ENCODE measurements around the gene ZNRF2. TPM values are rescaled to one million over a fixed set of nuclear protein-coding genes. Genes with fewer than 3 reads are reported as not detected.

Gene ZNRF2
- total and polyA plus RNA-seq, 2 donors from 2014 or later = 16.2 to 32.2 TPM

- DNase-seq = no peak
- no peaks in the 10 kb centered on the region for H3K4me1 ChIP-seq (ENCODE audit: control insufficient read depth in 2 of 3, insufficient read depth in 2 of 3, low read depth in 1 of 3, low read length in 3 of 3)
Observed at GRCh38 chr7:30366606-30367005, 82.2 kb downstream of the ZNRF2 start.

GRCh38 chr7:30367561-30367960, 83.2 kb downstream of the ZNRF2 start:
- H3K4me3 ChIP-seq (ENCODE audit: low read length in 3 of 3) = no peak overlapping the region
- no peak for FAIRE-seq
- H3K9me3 ChIP-seq (ENCODE audit: control insufficient read depth in 2 of 3, insufficient read depth in 1 of 3, low read length in 3 of 3) = no peaks in the 10 kb centered on the region
- no peaks in the 10 kb centered on the region for H3K4me1 ChIP-seq (ENCODE audit: control insufficient read depth in 2 of 3, insufficient read depth in 2 of 3, low read depth in 1 of 3, low read length in 3 of 3)
- no peaks in the 10 kb centered on the region for H3K27me3 ChIP-seq (ENCODE audit: control insufficient read depth, insufficient read depth, low read length)
- DNase-seq = peak in 1 of 5 donors; percentile 11
- H3K27ac ChIP-seq (ENCODE audit: low read depth in 2 of 2, low read length in 2 of 2) = no peak overlapping the region
- intact Hi-C loops (cut with DNase I) = no loop called here
- no peak overlapping the region for H3K9ac ChIP-seq (ENCODE audit: low read length in 3 of 3)
- no peak for TF ChIP-seq CTCF (IDR thresholded peaks at IDR 0.05; ENCODE audit: borderline replicate concordance, extremely low read depth, insufficient read depth)
- peaks cover 0 to 4% (median 0%) of the 10 kb centered on the region in 3 donors for H3K36me3 ChIP-seq (ENCODE audit: control insufficient read depth in 2 of 3, insufficient read depth in 3 of 3, low read length in 3 of 3)

More at GRCh38 chr7:30366606-30367005, 82.2 kb downstream of the ZNRF2 start:
- intact Hi-C loops (cut with DNase I) = no loop called here
- Histone ChIP-seq H3K9me3 (ENCODE audit: control insufficient read depth in 2 of 3, insufficient read depth in 1 of 3, low read length in 3 of 3) (no peaks in the 10 kb centered on the region), H3K27ac (ENCODE audit: low read depth in 2 of 2, low read length in 2 of 2) (no peak overlapping the region), H3K9ac (ENCODE audit: low read length in 3 of 3) (no peak overlapping the region), H3K4me3 (ENCODE audit: low read length in 3 of 3) (no peak overlapping the region), H3K27me3 (ENCODE audit: control insufficient read depth, insufficient read depth, low read length) (no peaks in the 10 kb centered on the region), H3K36me3 (ENCODE audit: control insufficient read depth in 2 of 3, insufficient read depth in 3 of 3, low read length in 3 of 3) (peaks cover 0 to 3% (median 0%) of the 10 kb centered on the region in 3 donors)
- no peak for TF ChIP-seq CTCF (IDR thresholded peaks at IDR 0.05; ENCODE audit: borderline replicate concordance, extremely low read depth, insufficient read depth)
- no peak for FAIRE-seq

GRCh38 chr7:30369879-30370278, 85.5 kb downstream of the ZNRF2 start:
- no peak for FAIRE-seq
- intact Hi-C loops (cut with DNase I) = no loop called here

More at GRCh38 chr7:30369879-30370278, 85.5 kb downstream of the ZNRF2 start:
- Histone ChIP-seq H3K27me3 (ENCODE audit: control insufficient read depth, insufficient read depth, low read length) (no peaks in the 10 kb centered on the region), H3K36me3 (ENCODE audit: control insufficient read depth in 2 of 3, insufficient read depth in 3 of 3, low read length in 3 of 3) (peaks cover 0 to 4% (median 0%) of the 10 kb centered on the region in 3 donors), H3K27ac (ENCODE audit: low read depth in 2 of 2, low read length in 2 of 2) (no peak overlapping the region), H3K9me3 (ENCODE audit: control insufficient read depth in 2 of 3, insufficient read depth in 1 of 3, low read length in 3 of 3) (no peaks in the 10 kb centered on the region), H3K4me1 (ENCODE audit: control insufficient read depth in 2 of 3, insufficient read depth in 2 of 3, low read depth in 1 of 3, low read length in 3 of 3) (no peaks in the 10 kb centered on the region), H3K4me3 (ENCODE audit: low read length in 3 of 3) (no peak overlapping the region), H3K9ac (ENCODE audit: low read length in 3 of 3) (no peak overlapping the region)
- no peak for TF ChIP-seq CTCF (IDR thresholded peaks at IDR 0.05; ENCODE audit: borderline replicate concordance, extremely low read depth, insufficient read depth)
- DNase-seq = no peak

Data from kidney (tissue), 14 donors.